Uterus (tissue), 4 donors: Measurements from ENCODE around the gene RPIA. TPM values are rescaled to one million over a fixed set of nuclear protein-coding genes. Genes with fewer than 3 reads are reported as not detected.

Experiments
- DNase-seq, 2 donors: peaks; one replicate each; pipeline ENCODE4 v3.0.0-alpha.2; 2019 to 2020
- H3K27ac ChIP-seq, 2 donors: fragments of 200-600 bp; sonication (generic); 1 replicate in 1 of 2; 2 replicates in 1 of 2; pipeline ENCODE4 v1.5.1; 2016 to 2018
- H3K27me3 ChIP-seq, 2 donors: fragments of 200-600 bp; sonication (generic); one replicate each; pipeline ENCODE4 v1.5.1; 2018 to 2019; ENCODE audit warnings: control low read depth in 1 of 2
- H3K36me3 ChIP-seq, 2 donors: fragments of 200-600 bp; sonication (generic); one replicate each; pipeline ENCODE4 v1.5.1; 2019; ENCODE audit warnings: control low read depth in 1 of 2
- H3K4me1 ChIP-seq, 2 donors: fragments of 200-600 bp; sonication (generic); one replicate each; pipeline ENCODE4 v1.5.1; 2018 to 2019; ENCODE audit warnings: control low read depth in 1 of 2
- H3K4me3 ChIP-seq, 2 donors: fragments of 200-600 bp; sonication (generic); 1 replicate in 1 of 2; 2 replicates in 1 of 2; pipeline ENCODE4 v1.5.1; 2018 to 2019; ENCODE audit warnings: mild to moderate bottlenecking in 1 of 2
- H3K9me3 ChIP-seq, 2 donors: fragments of 200-600 bp; sonication (generic); one replicate each; pipeline ENCODE4 v1.5.1; 2019; ENCODE audit warnings: control low read depth in 1 of 2
- CTCF ChIP-seq, 4 experiments: fragments of 200-600 bp in 2 of 4; fragments of 450-650 bp in 2 of 4; sonication (generic) in 2 of 4; IDR thresholded peaks; one replicate each; pipeline ENCODE4 v1.5.1; 2016 to 2019; ENCODE audit warnings: antibody characterized with exemption in 4 of 4, mild to moderate bottlenecking in 2 of 4, moderate library complexity in 1 of 4
- POLR2A ChIP-seq, 2 donors: fragments of 450-650 bp; IDR thresholded peaks; one replicate each; pipeline ENCODE4 v1.6.1; 2016; ENCODE audit warnings: antibody characterized with exemption in 2 of 2, mild to moderate bottlenecking in 1 of 2, moderate library complexity in 1 of 2
- intact Hi-C: fragments of 100-400 bp; cut with DNase I; formaldehyde crosslinking; loops from one replicate; pipeline ENCODE4 v1.15.1; 2023; ENCODE audit warnings: low total_unique reads
- total RNA-seq, 4 donors: library from RNA; depleted of rRNA in 3 of 4; stranded (reverse); fragments of >200 nt in 3 of 4; gene quantifications; one replicate each; pipeline versions ENCODE4 v1.1.0 to v1.2.4, GENCODE V29; 2014 to 2023
- donor health status: DM: yes; HTN: yes; CAD: no.

Gene RPIA
- total RNA-seq, 4 donors from 2014 or later, result 0.29 to 19.4 (median 8.8) TPM

- TF ChIP-seq CTCF (IDR thresholded peaks at IDR 0.05) (peak; percentile 66 to 86 (median 78)), POLR2A (IDR thresholded peaks at IDR 0.05) (no peak)
- Histone ChIP-seq H3K27ac (no peak overlapping the region), H3K4me3 (no peak overlapping the region), H3K9me3 (no peaks in the 10 kb centered on the region), H3K27me3 (no peaks in the 10 kb centered on the region), H3K4me1 (no peaks in the 10 kb centered on the region), H3K36me3 (no peaks in the 10 kb centered on the region)
- DNase-seq, result no peak
- intact Hi-C loops, result no loop called here
Measured at GRCh38 chr2:88671786-88672427, 19.6 kb upstream of the RPIA start.

GRCh38 chr2:88673363-88673762 lies 18.1 kb upstream of the RPIA start:
- no peak for TF ChIP-seq POLR2A (IDR thresholded peaks at IDR 0.05)
- TF ChIP-seq CTCF (IDR thresholded peaks at IDR 0.05), result no peak

GRCh38 chr2:88680266-88680902 lies 11.1 kb upstream of the RPIA start:
- intact Hi-C loops, result no loop called here
- no peaks in the 10 kb centered on the region for H3K4me1 ChIP-seq
- no peaks in the 10 kb centered on the region for H3K9me3 ChIP-seq
- H3K36me3 ChIP-seq, result no peaks in the 10 kb centered on the region
- no peak for DNase-seq
- H3K27me3 ChIP-seq, result no peaks in the 10 kb centered on the region
- H3K4me3 ChIP-seq, result no peak overlapping the region
- H3K27ac ChIP-seq, result no peak overlapping the region
- TF ChIP-seq CTCF (IDR thresholded peaks at IDR 0.05), result no peak
- TF ChIP-seq POLR2A (IDR thresholded peaks at IDR 0.05), result no peak

More at GRCh38 chr2:88673363-88673762, 18.1 kb upstream of the RPIA start:
- DNase-seq, result no peak
- Histone ChIP-seq H3K36me3 (no peaks in the 10 kb centered on the region), H3K27me3 (no peaks in the 10 kb centered on the region), H3K9me3 (no peaks in the 10 kb centered on the region), H3K4me1 (no peaks in the 10 kb centered on the region), H3K27ac (no peak overlapping the region), H3K4me3 (no peak overlapping the region)
- intact Hi-C loops, result no loop called here

GRCh38 chr2:88680916-88681315 lies 10.6 kb upstream of the RPIA start:
- Histone ChIP-seq H3K9me3 (no peaks in the 10 kb centered on the region), H3K27me3 (no peaks in the 10 kb centered on the region), H3K4me1 (no peaks in the 10 kb centered on the region), H3K4me3 (no peak overlapping the region), H3K36me3 (no peaks in the 10 kb centered on the region), H3K27ac (no peak overlapping the region)
- DNase-seq, result no peak
- TF ChIP-seq CTCF (IDR thresholded peaks at IDR 0.05) (no peak), POLR2A (IDR thresholded peaks at IDR 0.05) (no peak)
- intact Hi-C loops, result no loop called here

GRCh38 chr2:88683160-88684021 lies 8.1 kb upstream of the RPIA start:
- Histone ChIP-seq H3K4me3 (no peak overlapping the region), H3K27ac (no peak overlapping the region), H3K4me1 (no peaks in the 10 kb centered on the region), H3K36me3 (no peaks in the 10 kb centered on the region), H3K9me3 (no peaks in the 10 kb centered on the region), H3K27me3 (no peaks in the 10 kb centered on the region)
- no peak for DNase-seq
- intact Hi-C loops, result no loop called here
- TF ChIP-seq CTCF (IDR thresholded peaks at IDR 0.05) (no peak), POLR2A (IDR thresholded peaks at IDR 0.05) (no peak)
